Pericardium fibroblast (primary cell): Measurements from ENCODE around the gene MALL. TPM values are rescaled to one million over a fixed set of nuclear protein-coding genes. Genes with fewer than 3 reads are reported as not detected.

ENCODE experiments used
- total RNA-seq: library from RNA; depleted of rRNA; stranded (reverse); fragments of >200 nt; gene quantifications from 2 replicates; pipeline ENCODE4 v1.2.3, GENCODE V29; 2015

MALL gene
- 4.4 and 5.6 TPM in 2 replicates for total RNA-seq

GRCh38 chr2:110115291-110116032 lies at the start of gene MALL:
TSS of gene MALL (minus strand) at chr2:110115822. CDS start at chr2:110115792, 30 bp downstream.

Other genes with a start within 250 kb of the MALL start
- 1.9 and 3.9 TPM in 2 replicates for gene LIMS3, start 217.1 kb downstream of the MALL start, total RNA-seq
- gene NPHP1, start 89.2 kb upstream of the MALL start, total RNA-seq = 1.6 and 1.9 TPM in 2 replicates
- 42.8 and 60.8 TPM in 2 replicates for gene MTLN, start 96.7 kb upstream of the MALL start, total RNA-seq